ENCODE results near the gene SCEL.

Gene SCEL

DNA sequence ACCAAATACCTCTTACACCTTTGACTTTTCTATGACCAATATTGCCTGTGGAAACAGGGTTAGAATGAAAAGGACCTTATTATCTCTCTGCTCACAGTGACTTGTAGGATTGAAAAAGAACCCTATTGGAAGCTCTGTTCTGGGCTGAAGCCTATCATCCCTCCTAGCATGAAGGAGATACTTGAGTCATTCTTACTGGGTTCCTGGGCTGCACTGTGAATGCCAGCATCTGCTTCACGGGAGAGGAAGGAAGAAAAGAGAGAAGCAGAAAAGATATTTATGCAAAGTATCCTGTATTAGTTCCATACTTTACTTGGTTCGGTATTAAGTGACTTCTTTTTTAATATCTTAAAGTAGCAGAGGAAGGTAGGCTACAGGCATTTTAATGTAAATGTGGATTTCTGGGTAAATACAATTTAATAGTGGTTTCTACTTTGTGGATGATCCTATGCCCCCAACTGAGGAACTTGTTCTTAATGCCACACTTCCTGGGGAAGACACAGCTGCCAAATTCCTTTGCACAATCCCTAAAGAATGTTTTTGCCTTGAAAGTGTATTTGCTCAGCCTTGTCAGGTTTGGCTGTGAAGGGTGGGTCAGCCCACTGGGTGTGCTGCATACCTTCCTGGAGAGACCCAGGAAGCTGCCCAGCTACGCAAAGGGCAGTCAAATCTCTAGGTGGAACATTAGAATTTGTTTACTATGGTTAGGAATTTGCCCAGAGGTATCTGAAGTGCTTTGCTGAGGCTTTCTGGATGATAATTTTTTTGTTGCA is 13.7 kb upstream of the SCEL start:
- in situ Hi-C loops (cut with HindIII; ENCODE audit: low sequenced_read_pairs), result no loop called here

DNA sequence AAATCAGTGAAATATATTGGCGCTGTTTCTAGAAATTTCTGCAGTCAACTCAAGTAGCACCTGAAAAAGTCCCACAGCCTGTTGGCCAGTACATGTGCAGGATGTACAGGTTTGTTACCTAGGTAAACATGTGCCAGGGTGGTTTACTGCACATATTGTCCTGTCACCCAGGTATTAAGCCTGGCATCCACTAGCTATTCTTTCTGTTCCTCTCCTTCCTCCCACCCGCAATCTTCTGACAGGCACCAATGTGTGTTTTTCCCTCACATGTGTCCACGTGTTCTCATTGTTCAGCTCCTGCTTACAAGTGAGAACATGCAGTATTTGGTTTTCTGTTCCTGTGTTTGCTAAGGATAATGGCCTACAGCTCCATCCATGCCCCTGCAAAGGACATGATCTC is 13.1 kb upstream of the SCEL start:
- in situ Hi-C loops (cut with HindIII; ENCODE audit: low sequenced_read_pairs), result no loop called here

DNA sequence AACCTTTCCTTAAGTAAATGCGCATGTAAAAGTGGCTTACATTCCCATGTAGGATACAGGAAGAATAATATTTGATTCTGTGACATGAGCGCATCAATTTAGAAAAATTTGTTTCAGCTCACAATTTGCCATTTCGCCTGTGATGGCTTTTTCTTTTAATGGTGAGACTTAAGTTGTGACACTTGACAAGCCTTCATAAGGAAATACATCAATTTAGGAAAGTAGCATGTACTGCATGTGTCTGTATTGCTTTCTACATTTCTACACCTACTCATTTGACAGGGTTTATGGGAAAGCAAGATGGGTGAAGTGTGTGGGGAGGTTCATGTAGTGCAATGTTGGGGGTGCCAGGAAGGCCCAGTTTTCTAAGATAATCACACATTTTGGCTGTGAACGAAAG is 12.1 kb upstream of the SCEL start:
- in situ Hi-C loops (cut with HindIII; ENCODE audit: low sequenced_read_pairs), result no loop called here

DNA sequence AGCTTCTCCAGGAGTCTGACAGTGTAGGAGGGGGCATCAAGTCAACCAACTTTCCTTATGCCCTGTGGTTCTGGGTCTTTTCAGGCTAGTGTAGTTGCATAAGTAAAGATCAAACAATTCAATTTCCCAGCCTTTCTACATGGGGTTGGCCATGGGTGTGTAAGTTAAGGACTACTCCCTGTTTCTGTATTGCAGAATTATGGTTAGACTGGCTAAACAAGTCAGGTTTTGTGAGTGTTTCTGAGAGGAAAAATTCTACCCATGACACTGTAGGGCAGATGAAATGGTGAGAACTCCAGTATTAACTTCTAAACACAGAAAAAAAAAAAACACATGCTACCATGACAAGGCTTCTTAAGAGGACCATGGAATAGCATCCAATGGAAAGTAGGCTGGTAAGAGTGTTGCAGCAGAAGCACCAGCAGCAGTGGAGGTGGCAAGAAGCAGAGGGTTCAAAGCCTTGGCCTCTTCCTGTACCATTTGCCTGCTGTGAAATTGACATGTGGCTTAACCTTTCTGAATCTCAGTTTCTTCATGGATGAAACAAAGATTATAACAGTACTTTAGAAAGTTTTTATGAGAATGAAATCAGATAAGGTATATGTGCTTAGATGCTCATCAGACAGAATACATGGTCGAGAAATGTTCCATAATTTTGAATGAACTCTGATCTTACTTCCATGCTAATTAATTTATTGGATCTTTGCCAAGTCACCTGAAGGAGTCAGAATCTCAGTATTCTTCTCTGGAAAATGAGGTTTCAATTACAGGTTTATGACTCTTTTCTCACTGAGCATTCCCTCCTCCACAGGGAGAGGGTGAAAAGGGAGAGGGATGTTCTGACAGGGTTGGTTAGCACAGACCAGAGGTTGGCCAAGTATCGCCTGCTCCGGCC is 11.4 kb upstream of the SCEL start:
- in situ Hi-C loops (cut with HindIII; ENCODE audit: low sequenced_read_pairs), result no loop called here

DNA sequence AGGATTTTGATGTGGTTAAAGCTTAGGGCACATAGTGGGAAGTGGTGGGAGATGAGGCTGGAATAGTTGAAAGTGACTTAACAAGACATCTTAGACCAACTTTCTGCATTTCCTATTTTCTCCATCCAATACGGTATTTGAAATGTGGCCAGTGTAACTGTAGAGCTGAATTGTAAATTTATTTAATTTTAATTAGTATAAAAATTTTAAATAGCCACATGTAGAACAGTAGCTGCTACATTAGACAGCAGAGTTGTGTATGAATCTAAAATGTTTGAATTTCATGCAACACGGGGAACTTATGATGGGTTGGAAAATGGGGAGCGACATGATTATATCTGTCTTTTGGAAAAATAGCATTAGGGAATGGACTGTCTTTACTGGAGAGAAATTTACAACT is 7.1 kb upstream of the SCEL start:
- in situ Hi-C loops (cut with HindIII; ENCODE audit: low sequenced_read_pairs), result no loop called here

DNA sequence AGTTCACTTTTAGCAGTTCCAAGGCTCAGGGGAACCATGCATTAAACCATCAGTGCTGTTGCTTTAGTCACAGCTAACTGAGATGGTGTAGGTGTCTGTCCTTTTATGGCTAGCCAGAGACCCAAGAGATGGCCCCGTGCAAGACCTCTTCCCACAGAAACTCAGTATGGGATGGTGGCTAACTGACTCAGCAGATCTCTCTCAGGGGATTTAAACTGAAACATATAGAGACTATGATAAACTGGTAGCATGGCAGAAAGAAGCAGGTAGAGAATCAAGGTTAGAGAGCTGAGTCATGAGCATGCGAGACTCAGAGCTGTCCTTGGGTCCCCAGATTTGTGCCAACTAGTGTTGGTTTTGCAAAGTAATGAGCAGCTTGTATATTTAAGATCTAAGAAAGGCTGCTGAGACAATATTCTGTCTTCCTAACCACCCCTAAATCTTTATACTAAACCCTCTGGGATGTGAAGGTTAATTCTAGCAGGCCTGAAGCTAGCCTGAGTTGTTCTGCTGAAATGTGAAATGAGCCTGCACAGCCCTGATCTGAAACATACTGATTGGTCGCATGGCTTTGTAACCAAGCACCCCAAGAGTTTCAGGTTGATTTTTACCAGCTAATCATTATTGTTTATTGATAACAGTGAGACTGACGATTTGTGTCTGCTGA is 6.5 kb upstream of the SCEL start:
- in situ Hi-C loops (cut with HindIII; ENCODE audit: low sequenced_read_pairs), result no loop called here

DNA sequence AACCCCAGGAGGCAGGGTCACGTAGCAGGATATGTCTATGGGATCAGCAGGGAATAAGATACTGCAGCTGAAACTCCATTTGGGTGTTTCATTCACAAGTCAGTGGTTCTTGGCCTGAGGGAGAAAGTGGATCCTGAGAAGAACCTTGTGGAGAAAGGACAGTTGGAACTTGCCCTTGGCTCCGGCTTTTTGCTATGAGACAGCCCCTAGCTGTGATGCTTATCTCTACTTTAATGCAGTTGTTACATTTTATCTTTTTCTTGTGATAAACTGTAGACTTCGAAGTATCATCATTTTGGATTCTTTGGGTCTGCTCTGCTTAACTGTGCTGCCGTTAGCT is 6.0 kb upstream of the SCEL start:
- in situ Hi-C loops (cut with HindIII; ENCODE audit: low sequenced_read_pairs), result no loop called here

DNA sequence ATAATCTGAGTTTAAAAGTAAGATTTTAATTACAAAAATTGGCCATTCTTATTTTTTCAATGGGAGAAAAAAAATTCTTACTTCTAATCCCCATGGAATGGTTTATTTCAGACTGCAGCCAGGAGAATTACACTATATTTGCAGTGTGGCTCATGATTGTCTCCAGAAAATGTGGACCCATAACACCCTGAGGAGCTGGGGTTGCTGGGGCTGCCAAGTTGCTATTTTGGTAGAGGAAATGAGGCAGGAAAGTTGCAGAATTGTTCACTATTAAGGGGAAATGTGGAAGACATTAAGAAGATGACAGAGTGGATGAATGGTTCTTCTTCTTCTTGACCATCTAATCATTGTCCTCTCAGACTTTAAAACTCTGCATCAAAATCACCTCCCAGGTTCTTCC is 4.6 kb upstream of the SCEL start:
- in situ Hi-C loops (cut with HindIII; ENCODE audit: low sequenced_read_pairs), result no loop called here

DNA sequence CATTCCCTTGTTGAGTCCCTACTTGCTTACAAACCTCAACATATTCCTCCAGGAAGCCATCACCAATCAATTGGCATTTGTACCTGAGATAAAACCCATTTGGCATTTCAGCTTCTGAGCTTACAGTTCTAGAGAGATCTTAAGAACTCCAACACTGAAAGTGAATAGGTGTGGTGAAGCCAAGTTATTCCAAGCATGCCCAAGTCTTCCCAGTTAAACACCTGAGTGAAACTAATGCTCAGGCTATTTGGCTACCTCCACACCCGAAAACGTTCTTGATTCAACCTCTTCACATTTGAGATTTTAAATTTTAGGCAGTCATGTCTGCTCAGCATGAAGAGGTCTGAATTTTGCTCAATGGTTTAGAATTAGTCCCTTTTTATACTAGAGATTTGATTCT is 2.5 kb upstream of the SCEL start:
- in situ Hi-C loops (cut with HindIII; ENCODE audit: low sequenced_read_pairs), result no loop called here

DNA sequence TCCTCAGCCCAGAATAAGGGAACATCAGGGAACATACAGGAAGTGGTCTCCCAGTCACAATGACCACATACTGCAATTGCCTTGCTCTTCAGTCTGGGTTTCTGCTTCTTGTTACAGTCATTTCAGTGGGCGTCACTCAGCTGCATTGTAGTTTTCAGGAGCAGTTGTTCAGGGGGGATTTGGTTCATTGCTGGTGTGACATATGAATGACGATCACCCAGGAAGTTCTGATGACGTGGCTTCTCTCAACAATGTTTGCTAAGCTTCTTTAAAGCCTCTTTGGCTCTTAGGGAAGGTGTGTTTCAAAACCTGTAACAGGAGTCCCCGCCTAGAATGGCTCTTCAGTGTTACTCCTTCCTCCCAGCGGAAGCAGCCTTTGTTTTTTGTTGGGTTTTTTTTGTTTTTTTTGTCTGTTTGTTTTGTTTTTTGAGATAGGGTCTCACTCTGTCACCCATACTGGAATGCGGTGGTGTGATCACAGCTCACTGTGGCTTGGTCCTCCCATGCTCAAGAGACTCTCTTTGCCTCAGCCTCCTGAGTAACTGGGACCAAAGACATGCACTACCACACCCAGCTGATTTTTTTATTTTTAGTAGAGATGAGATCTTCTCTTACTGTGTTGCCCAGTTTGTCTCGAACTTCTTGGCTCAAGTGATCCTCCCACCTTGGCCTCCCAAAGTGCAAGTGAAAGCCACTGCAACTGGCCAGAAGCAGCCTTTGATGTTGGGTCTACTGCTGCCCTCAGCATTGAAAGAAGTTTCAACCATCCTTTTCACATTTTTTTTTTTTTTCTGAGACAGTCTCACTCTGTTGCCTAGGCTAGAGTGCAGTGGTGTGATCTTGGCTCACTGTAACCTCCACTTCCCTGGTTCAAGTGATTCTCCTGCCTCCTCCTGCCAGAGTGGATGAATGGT is 1.4 kb upstream of the SCEL start:
- in situ Hi-C loops (cut with HindIII; ENCODE audit: low sequenced_read_pairs), result no loop called here

DNA sequence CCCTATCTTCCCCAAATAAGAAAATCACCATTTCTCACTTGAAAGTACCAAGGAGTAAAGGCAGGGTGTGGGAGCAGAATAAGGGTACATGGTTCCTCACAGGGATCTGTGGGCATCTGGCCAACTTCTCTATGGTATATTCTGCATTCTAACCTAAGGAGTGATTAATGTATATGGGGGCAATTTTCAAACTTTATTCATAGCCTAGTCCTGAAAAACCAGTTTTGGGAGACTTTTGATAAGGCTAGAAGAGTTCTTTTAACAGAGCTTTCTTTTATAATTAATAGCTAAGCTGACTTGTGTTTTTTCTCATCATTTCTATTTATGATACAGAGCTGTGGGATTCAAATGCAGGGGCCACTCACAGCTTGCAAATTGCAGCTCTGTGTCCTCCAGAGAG is 852 bp downstream of the SCEL start:
- in situ Hi-C loops (cut with HindIII; ENCODE audit: low sequenced_read_pairs), result no loop called here

DNA sequence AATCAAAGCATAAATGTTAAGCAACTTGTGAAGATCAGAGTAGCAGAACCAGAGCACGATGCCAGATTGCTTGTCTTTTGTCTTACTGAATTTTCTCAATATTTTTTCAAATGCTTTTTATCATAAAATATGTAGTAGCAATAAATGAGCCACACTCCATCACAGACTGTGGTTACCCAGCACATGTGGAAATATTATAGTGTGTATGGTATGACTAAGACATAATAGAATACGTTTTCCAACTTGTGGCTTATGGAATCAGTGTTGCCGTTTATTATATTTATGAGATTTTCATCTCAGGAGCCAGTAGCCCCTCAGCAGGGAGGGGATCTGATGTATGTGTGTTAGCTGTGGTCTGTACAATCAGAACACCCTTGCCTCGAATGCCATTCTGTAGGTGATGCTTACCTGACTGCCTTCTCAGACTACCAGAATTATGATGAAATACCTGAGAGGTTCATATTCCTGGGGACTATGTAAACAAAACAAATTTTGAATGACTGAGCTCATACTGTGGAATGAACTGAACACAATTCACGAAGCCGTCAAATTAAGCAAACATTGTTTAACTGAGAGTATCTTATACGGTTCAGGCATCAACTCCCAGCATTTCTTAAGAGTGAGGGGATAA is 1.9 kb downstream of the SCEL start:
- in situ Hi-C loops (cut with HindIII; ENCODE audit: low sequenced_read_pairs), result no loop called here

DNA sequence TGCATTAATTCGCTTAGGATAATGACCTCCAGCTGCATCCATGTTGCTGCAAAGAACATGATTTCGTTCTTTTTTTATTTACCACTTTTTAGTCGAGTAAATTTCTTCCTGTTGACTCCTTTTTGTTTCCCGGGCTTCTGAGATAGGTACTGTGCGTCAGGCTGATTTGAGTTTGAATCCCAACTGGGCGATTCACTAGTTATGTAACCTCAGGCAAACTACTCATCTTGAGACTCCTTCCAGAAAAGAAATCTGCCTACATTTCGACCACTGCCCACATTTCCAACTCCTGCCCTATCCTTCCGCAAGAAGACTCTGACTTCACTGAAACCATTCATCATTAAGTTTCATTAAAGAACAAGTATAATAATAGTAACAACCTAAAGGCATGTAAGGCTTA is 8.2 kb downstream of the SCEL start:
- in situ Hi-C loops (cut with HindIII; ENCODE audit: low sequenced_read_pairs), result no loop called here

DNA sequence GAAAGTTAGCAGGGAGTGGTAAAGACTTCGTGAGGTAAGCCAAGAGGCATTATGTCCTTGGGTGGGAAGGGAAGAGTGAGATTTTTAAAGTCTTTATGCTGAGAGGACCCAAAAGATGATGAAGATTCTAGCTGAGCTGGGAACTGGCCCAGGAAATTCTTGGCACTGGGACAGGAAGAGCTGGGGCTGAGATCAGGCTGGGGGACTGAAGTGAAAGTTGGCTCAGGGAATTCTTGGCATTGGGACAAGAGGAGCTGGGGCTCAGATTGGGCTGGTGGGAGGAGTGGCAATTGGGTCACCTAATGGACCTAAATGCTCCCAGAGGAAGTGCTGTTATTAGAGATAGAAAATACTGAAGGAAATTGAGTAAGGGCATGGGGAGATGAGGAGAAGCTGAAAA is 8.8 kb downstream of the SCEL start:
- in situ Hi-C loops (cut with HindIII; ENCODE audit: low sequenced_read_pairs), result no loop called here

DNA sequence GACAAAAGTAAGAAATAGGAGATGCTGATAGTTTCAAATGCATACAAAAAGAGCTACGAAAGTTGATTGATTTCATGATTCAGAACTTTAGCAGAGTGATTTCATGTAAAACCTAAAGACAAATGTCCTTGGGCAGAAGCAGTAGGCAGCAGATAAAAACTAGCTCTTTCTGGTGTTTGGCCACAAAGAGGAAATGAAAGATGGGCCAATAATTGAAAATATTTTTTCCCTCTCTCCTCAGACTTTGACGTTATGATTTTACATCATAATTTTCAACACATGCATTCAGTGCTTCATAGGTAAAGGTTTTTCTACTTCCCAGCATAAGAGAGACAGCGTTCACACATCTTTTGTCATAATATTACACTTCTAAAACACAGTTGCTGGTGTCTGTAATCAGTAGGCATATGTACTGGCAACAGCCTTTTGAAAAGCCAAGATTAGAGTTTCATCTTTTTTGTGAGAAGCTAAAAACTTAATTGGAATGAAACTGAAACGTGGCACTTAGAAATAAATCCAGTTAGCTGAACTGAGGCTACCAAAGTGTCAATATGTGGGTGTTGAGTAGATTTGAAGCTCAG is 9.3 kb downstream of the SCEL start:
- in situ Hi-C loops (cut with HindIII; ENCODE audit: low sequenced_read_pairs), result no loop called here

DNA sequence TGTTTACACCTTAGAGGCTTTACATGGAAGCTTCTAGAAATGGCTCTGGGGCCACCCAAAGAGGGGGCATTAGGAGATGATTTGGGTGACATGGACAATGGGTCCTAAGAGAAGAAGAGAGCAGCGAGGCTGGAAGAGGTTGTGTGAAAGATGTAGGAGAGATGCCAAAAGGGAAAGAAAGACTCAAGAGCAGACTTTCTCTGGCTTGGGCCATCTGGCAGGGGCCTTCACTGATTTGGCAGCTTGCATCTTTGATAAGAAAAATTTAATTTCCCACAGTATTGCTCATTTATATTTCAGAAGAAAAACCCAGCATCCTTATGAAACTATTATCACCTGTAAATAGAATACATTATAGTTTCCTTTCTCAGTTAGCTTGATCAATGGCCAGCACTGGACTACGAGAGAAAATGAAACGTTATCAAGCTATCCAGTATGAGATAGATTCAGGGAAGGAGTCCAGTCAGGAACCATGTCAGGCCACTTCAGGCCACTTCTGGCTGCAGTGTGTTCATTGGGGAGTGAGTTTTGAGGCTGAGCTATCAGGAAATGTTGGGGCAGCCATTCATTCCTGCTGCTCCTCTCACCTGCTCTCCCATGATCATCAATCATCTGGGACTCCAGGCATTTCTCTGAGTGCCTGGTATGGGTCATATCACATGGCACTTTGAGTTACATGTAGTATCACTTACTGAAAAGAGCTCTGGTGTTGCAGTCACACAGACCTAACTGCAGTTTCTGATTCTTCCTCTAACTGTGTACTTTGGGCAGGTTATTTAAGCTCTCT is 10.3 kb downstream of the SCEL start:
- in situ Hi-C loops (cut with HindIII; ENCODE audit: low sequenced_read_pairs), result no loop called here

DNA sequence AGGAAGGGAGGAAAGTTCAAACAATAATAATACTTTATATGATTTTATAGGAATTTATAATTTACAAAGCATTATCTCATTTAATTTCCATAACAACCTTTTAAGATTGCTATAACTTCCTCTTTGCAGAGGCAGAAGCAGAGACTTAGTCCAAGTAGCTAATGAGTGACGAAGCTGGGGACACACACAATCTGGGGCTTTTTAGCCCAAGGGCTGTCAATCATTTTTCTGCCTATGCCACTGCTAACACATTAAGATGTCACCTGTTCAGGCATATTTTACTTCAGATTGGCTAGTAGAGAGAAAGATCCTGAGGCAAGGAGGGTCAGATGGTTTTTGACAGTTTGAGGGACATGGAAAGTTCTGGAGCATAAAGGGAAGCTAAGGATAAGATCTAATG is 12.6 kb downstream of the SCEL start:
- in situ Hi-C loops (cut with HindIII; ENCODE audit: low sequenced_read_pairs), result no loop called here

DNA sequence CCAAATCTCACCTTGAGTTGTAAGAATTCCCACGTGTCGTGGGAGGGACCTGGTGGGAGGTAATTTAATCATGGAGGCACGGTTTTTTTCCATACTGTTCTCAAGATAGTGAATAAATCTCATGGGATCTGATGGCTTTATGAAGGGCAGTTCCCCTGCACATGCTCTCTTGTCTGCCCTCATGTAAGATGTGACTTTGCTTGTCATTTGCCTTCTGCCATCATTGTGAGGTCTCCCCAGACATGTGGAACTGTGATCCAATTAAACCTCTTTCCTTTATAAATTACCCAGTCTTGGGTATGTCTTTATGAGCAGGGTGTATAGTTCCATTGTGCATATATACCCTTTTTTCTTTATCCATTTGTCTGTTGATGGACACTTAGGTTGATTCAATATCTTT is 13.1 kb downstream of the SCEL start:
- in situ Hi-C loops (cut with HindIII; ENCODE audit: low sequenced_read_pairs), result no loop called here

DNA sequence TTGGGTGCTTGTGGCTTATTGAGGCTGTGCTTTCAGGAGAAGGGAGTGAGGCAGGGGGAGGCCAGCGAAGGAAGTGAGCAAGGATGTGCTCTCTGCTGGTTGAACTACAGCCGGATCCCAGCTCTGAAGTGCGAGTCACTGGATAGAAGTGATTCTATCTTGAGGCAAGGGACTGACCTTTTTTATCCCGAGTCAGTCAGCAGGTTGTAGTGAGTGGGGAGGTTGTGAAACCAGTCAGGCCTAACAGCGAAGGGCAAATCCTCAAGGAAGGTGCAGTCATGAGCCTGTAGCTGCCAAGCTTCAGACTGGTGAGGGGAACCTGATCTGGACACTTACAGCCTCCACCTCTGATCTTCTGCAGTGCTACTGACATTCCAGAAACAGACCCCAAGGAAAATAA is 18.6 kb downstream of the SCEL start:
- in situ Hi-C loops (cut with HindIII; ENCODE audit: low sequenced_read_pairs), result no loop called here

Measured in DLD1 (cell line).